HG02973 (cell line): Measurements from ENCODE around the gene SAMD7.

Experiments used
- ATAC-seq: cut with Tn5 transposase; IDR thresholded peaks from one replicate; pipeline ENCODE4 v1.9.1; 2021; ENCODE audit warnings: moderate library complexity; ENCODE audit not compliant: unreplicated experiment

SAMD7 gene

GRCh38 chr3:169907476-169907875 is 3.9 kb upstream of the SAMD7 start:
- ATAC-seq = no peak

- ATAC-seq = no peak
These were observed 3.4 kb upstream of the SAMD7 start for GRCh38 chr3:169907944-169908343.

DNA sequence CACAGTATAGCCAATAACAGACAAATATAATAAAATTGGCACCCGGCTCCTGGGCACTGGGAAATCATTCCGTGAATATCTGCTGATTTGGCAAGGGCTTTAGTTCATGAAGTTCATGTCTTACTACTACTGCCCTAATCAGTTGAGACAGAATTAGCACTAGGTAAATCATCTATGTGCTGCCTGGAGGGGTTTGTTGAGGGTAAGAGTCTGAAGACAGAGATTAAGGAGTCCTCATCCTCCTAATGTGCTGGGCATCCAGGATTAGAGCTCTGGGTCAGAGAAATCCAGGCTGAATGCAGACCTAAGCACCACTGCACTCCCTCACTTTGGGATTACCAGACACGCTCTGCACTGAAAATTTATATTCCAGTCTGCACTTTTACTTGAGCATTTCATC is 2.0 kb downstream of the SAMD7 start:
- no peak for ATAC-seq

- ATAC-seq = no peak
These were observed 2.9 kb downstream of the SAMD7 start for GRCh38 chr3:169914321-169914720.

DNA sequence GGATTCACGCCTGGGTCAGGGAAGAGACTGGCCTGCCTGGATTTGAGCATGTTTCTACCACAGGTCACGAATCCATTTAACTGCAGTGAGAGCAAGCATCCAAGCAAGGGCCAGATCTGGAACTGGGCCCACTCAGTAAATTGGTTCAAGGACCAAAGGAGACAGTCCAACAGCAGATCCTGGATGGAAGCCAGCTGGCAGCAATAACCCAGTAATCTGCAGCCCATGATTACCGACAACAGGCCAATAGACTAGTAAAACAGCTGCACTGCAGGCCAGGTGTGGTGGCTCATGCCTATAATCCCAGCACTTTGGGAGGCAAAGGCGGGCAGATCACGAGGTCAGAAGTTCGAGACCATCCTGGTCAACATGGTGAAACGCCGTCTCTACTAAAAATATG is 11.8 kb downstream of the SAMD7 start:
- no peak for ATAC-seq

DNA sequence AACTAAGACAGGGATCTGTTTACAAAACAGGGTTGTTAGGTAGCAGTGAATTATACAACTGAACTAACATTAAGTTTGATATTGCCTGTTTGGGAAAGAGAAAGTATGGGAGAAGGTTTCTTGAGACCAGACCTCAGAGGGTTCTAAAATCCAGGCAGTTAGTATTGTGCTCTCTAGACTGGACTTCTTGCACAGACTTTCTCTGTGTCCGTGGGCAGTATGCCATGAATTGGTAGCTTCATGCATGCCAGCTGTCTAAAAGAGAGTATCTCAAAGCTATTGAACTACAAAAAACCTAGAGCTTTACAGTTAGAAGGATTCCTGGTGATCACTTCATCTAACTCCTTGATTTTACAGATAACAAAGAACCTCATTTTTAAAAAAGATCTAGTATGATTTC is 12.5 kb downstream of the SAMD7 start:
- ATAC-seq = no peak

GRCh38 chr3:169929830-169930519 is 18.6 kb downstream of the SAMD7 start:
- ATAC-seq = no peak

DNA sequence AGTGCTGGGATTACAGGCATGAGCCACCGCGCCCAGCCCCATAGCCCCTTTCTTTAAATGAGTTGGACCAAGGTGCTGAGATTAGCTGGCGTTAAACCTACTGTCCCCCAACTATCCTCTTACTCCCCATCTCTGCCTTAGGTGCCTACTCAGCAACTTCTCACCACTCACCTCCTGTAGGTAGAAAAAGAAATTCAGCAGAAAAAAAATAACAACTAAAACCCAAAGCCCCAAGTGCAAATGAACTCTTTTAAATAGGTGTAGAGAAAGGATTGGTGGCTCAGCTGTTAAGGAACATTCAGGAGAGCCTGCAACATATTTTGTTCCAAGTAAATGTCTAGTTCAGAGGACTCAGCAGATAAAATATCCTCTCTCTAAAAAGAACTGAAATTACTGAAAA is 19.5 kb downstream of the SAMD7 start:
- ATAC-seq = no peak

DNA sequence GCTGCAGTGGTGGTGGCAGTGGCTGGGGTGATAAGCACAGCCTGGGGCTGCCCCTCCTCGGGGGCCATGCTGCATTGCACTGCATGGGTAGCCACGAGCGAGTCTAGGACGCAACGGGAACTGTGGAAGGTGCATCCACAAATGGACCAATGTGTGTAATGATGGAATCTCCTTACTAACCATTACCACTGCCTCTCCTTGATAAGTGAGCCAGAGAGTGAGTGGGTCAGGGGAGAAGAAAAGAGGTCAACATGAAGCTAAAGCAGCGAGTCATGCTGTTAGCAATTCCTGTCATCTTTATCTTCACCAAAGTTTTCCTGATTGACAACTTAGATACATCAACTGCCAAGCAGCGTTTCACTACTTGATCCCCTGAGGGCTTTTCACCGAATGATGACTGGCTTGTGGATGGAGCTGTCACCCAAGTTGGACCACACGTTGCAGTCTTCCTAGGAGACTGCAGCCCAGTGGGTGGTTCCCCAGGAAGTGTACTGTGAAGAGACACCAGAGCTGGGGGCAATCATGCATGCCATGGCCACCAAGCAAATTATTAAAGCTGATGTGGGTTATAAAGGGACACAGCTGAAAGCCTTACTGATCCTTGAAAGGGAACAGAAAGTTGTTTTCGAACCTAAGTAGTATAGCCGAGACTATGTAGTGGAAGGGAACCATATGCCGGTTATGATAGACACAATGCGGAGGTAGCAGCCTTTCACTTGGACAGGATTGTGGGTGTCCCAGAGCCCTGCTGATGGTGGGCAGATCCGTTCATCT is 20.6 kb downstream of the SAMD7 start:
- peak; percentile 93 for ATAC-seq

DNA sequence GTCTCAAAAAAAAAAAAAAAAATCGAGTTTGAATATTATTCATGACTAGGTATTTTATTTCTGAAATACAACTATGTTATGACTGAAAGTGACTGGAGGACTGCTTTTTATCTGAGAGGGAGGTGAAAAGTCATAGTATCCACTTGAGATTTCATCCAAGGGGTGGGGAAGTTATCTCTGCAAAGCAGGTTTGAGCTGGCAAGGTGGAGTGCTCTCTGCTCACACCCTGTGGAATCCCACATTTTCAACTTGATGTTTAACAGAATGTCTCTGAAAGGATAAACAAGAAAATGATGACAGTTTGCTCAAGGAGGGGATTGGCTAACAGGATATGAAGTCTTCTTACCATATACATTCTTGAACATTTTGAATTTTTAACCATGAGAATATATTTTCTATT is 27.9 kb downstream of the SAMD7 start:
- ATAC-seq = no peak

- no peak for ATAC-seq
These were observed 28.4 kb downstream of the SAMD7 start for GRCh38 chr3:169939751-169940150.

GRCh38 chr3:169940470-169941181 is 29.3 kb downstream of the SAMD7 start:
- peak; percentile 69 for ATAC-seq

GRCh38 chr3:169945313-169945712 is 33.9 kb downstream of the SAMD7 start:
- ATAC-seq = peak; percentile 92

DNA sequence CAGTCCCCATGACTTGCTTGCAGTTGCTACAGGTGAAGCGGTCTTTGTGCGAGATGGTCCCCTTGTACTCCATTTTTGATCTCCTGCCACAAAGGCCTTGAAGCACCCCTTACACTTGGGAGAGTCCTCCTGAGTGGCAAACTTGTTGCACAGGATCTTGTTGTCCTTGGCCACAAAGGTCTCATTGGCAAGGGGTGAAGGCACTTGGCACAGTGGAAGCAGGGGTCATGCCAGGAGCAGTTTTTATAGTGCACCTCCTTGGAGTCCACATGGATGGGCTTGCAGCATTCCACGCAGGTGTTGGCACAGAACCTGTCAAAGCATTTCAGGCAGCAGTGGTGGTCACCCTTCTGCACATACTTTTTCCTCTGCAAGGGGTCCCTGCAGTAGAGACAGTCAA is 35.0 kb downstream of the SAMD7 start:
- ATAC-seq = no peak

GRCh38 chr3:169948559-169949448 is 37.4 kb downstream of the SAMD7 start:
- no peak for ATAC-seq

DNA sequence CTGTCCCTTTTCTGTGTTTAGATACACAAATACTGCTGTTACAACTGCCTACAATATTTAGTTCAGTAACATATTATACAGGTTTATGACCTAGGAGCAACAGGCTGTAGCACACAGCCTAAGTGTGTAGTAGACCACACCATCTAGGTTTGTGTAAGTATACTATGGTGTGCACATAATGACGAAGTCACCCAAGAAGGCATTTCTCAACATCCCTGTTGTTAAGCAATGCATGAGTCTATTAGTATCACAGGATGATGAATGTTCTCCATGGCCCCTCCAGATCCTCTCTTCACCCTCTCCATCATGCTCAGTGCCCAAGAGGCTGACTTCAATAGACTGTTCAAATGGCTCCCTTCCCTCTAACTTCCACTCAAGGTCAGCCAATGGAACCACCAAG is 40.7 kb downstream of the SAMD7 start:
- ATAC-seq = no peak

DNA sequence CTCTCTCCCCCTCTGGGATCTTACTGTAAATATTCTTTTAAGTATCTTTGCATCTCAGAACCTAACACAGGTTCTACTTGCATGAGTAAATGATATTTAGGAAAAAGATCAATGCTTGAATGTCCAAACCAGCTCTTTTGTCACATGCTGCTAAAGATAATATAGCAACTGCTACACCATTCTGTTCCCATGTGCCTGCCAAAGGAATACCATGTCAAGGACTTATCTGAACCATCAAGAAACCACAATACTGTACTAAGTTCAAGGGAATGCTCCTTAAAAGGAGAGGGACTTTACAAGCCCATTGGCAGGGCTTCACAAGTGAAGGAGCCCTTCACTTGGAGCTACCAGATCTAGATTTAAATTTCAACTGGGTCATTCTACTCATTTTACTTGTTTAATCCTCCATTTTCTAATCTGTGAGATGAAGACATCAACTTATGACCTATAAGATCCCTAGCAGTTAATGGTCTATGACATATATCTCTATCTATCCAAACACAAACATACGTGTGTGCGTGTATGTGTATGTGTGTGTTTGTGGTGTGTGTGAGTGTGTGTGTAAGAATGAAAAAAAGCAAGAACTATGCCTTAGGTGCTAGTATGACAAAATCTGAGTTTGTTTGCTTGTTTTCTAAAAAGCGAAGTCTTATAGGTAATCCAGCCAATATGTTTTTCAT is 42.2 kb downstream of the SAMD7 start:
- peak; percentile 31 for ATAC-seq

DNA sequence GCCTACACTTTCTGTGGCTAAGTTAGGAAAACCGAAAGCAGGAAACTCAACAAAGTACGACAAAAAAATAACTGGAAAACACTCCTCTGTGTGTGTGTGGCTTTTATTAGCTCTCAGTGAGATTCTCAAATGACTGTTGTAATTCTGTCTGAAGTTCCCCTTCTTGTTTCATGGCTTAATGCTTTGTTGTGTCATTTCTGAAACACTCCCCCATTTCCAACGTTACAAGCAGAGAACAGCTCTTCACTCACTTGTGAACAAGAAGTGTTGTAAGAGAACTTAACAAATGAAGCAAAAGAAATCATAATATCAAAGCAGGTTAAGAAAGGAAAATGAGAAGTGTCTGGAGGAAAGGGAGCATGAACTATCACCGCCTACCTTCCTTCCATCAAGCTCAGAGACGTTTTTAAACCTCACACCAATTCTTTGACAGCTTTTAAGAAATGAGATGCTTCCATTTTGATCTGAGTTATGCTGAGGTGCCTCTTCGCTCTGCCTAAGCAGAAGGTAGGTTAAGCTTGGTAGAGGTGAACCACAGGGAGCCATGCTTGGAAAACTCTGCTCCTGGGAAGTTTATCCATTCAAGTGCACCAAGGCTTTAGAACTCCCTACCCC is 42.9 kb downstream of the SAMD7 start:
- ATAC-seq = peak; percentile 94

DNA sequence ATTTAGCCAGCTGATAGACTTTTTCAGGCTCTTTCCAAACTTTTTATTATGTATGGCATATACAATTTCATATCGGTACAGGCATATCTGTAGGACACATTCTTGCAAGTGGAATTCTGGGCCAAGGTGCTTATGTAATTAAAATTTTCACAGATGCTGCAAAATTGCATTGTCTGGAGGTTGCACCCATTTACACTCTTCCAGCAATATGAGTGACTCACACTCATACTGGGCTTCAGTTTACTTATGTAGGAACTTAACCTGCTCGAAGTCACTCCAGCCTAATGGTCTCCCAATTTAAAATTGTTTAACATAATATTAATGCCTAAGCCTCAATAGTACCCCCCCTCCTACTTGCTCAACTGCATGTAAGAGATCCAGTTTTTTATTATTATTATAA is 44.0 kb downstream of the SAMD7 start:
- no peak for ATAC-seq

DNA sequence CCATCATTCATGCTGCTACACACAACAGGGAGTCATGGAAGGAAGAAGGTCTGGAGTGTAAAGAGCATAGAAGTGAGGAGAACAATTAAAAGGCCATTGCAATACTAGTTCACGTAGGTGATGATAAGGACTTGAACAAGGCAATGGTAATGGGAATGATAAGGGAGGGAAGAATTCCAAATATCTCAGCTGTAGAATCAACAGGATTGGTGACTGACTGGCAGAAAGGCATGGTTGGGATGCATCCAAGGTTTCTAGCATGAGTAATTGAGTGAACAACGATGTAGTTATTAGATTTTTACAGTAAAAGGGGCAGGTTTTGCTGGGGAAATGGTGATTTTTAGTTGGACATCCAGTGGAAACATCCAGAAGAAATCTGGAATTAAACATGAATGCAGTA is 52.8 kb downstream of the SAMD7 start:
- ATAC-seq = no peak
